Adrenal gland (tissue), 12 donors: Measurements from ENCODE around the gene RNF5. TPM values are rescaled to one million over a fixed set of nuclear protein-coding genes. Genes with fewer than 3 reads are reported as not detected.
"Not testable (repeated sequence)": the region's sequence is repeated elsewhere in the genome, so short reads cannot be mapped to it uniquely, and the experiment has no call there.

ENCODE experiments used
- DNase-seq, 7 donors: peaks; one replicate each; pipeline ENCODE4 v3.0.0-alpha.2; 2019 to 2020
- H3K27ac ChIP-seq, 5 donors: fragments of 200-600 bp; sonication (generic) in 4 of 5; 1 replicate in 3 of 5; 2 replicates in 2 of 5; pipeline versions ENCODE4 v1.5.1 to v1.8.0; 2016 to 2020; ENCODE audit warnings: mild to moderate bottlenecking in 1 of 5
- H3K27me3 ChIP-seq: fragments of 200-600 bp; 2 replicates; pipeline ENCODE4 v1.8.0; 2021
- H3K36me3 ChIP-seq, 2 donors: fragments of 200-600 bp; replicated peaks in 1 of 2; 1 replicate in 1 of 2; 2 replicates in 1 of 2; pipeline versions ENCODE4 v1.5.1 to v1.8.0; 2018 to 2022
- H3K4me1 ChIP-seq, 2 donors: fragments of 200-600 bp; replicated peaks in 1 of 2; 1 replicate in 1 of 2; 2 replicates in 1 of 2; pipeline versions ENCODE4 v1.5.1 to v1.8.0; 2018 to 2021
- H3K4me3 ChIP-seq, 4 donors: fragments of 200-600 bp; sonication (generic) in 3 of 4; one replicate each; pipeline ENCODE4 v1.5.1; 2016 to 2018
- H3K9me3 ChIP-seq, 3 donors: fragments of 200-600 bp; sonication (generic) in 1 of 3; replicated peaks in 1 of 3; 1 replicate in 2 of 3; 2 replicates in 1 of 3; pipeline versions ENCODE4 v1.5.1 to v1.8.0; 2016 to 2021
- POLR2A ChIP-seq, 2 donors: fragments of 450-650 bp; IDR thresholded peaks; one replicate each; pipeline ENCODE4 v1.6.1; 2017; ENCODE audit warnings: antibody characterized with exemption in 2 of 2, mild to moderate bottlenecking in 2 of 2, moderate library complexity in 1 of 2
- WGBS, 4 donors: extraction: QIAGEN DNeasy Blood & Tissue Kit in 2 of 4; methylation state at CpG; one replicate each; pipeline versions ENCODE4 v1.1.5 to v1.1.7; 2013 to 2017; 5-methylcytosine and 5-hydroxymethylcytosine counted together
- intact Hi-C, 2 donors: fragments of 100-400 bp; cut with DNase I; formaldehyde crosslinking; loops; one replicate each; pipeline versions ENCODE4 v1.14.1 to v1.15.0; 2022 to 2023
- polyA plus RNA-seq, 3 donors: library from polyadenylated mRNA; stranded (reverse); fragments of 200-250 nt in 2 of 3; fragments of 350-450 nt in 1 of 3; fragmentation: Illumina TruSeq in 1 of 3; extraction: RNeasy Lipid Tissue Mini Kit (QIAGEN cat#74804) in 1 of 3; gene quantifications; one replicate each; pipeline ENCODE4 v1.2.3, GENCODE V29; 2013 to 2014
- total RNA-seq, 9 donors: library from RNA; depleted of rRNA in 4 of 9; stranded (reverse); fragments of >200 nt in 4 of 9; fragments of 120-200 nt in 1 of 9; fragmentation: NEBNext Ultra II Directional in 1 of 9; extraction: Animal tissue kit (Norgen Biotek cat#: 25700) in 1 of 9; gene quantifications; one replicate each; pipeline versions ENCODE4 v1.1.0 to v1.2.4, GENCODE V29; 2013 to 2023
- TF ChIP-seq, protein P1 (sequence below), 6 experiments: fragments of 450-650 bp in 4 of 6; fragments of 200-600 bp in 2 of 6; sonication (generic) in 1 of 6; IDR thresholded peaks; 1 replicate in 5 of 6; 2 replicates in 1 of 6; pipeline versions ENCODE4 v1.5.1 to v1.8.0; 2016 to 2021; ENCODE audit warnings: antibody characterized with exemption in 6 of 6, mild to moderate bottlenecking in 2 of 6, moderate library complexity in 1 of 6
- donor health status: healthy with polysubstance abuse.
- donor health status: Bipolar disorder and iron deficiency.
- donor health status: DM: yes; HTN: yes; CAD: no.
- donor health status: DM: no; HTN: no; CAD: no.
- donor health status: DM: no; HTN: no; CAD: no.
- donor health status: DM: yes; HTN: yes; CAD: no.

The RNF5 gene
- total and polyA plus RNA-seq, 12 donors: 47.2 to 146 (median 110) TPM

DNA sequence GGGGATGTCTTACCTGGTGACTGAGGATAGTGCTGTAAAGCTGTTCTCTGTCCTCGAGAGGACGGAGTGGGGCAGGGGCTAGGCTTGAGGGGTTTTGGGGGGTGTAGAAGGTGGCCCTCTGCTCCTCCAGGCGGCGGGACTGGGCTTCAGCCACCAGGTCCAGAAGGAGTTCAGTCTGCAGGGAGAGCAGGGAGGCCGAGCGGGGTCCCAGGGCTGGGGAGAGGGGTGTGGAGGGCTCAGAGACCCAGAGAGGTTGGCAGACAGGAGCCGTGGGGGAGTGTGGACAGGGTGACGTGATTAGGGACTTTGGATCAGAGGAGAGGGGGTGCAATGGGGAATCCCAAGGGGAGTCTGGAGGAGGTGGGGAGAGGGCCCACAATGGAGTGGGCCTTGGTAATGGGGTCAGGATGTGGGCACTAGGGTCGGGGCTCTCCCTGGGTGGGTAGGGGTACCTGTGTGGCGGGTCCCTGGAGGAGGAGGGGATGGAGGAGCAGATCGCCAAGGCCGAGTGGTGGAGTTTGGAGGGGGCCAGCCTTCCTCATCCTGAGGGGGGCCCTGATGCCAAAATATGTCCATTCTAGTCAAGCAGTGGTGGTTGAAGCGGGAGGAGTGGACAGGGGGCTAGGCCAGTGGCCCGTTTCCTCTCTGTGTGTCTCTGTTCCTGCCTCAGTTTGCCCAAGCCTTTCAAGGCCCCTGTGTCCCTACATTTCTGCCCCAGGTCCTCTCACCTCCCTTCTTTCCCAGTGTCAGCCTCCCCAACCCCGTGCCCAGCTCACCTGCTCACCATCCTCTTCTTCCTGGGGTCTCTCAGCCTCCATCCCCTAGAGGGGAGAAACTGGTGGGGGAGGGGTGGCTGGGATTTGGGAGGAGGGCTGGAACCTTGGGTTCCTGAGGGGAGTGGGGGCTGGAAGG, 13.7 kb downstream of the RNF5 start:
- Histone ChIP-seq H3K27me3 (no peaks in the 10 kb centered on the region), H3K4me1 (peaks cover 22 to 48% of the 10 kb centered on the region in 2 donors), H3K9me3 (no peaks in the 10 kb centered on the region), H3K27ac (peak overlapping the region in 3 of 5 donors; percentile 33 to 94 (median 79)), H3K4me3 (peak overlapping the region in 1 of 4 donors; percentile 29), H3K36me3 (peaks cover 0 to 12% of the 10 kb centered on the region in 2 donors)
- TF ChIP-seq POLR2A (IDR thresholded peaks at IDR 0.05): no peak
- TF ChIP-seq, protein P1, sequence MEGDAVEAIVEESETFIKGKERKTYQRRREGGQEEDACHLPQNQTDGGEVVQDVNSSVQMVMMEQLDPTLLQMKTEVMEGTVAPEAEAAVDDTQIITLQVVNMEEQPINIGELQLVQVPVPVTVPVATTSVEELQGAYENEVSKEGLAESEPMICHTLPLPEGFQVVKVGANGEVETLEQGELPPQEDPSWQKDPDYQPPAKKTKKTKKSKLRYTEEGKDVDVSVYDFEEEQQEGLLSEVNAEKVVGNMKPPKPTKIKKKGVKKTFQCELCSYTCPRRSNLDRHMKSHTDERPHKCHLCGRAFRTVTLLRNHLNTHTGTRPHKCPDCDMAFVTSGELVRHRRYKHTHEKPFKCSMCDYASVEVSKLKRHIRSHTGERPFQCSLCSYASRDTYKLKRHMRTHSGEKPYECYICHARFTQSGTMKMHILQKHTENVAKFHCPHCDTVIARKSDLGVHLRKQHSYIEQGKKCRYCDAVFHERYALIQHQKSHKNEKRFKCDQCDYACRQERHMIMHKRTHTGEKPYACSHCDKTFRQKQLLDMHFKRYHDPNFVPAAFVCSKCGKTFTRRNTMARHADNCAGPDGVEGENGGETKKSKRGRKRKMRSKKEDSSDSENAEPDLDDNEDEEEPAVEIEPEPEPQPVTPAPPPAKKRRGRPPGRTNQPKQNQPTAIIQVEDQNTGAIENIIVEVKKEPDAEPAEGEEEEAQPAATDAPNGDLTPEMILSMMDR (IDR thresholded peaks at IDR 0.05): no peak
- 65 to 73% (median 71%) methylated on average over 13 to 15 of the region's 15 CpGs for WGBS, 4 donors
- intact Hi-C loops: loop anchor here in 1 of 2 donors (5.0 kb wide), 1 partner anchor 80 kb away; no protein-coding TSS in a partner anchor
- DNase-seq: peak in 2 of 7 donors; percentile 27

DNA sequence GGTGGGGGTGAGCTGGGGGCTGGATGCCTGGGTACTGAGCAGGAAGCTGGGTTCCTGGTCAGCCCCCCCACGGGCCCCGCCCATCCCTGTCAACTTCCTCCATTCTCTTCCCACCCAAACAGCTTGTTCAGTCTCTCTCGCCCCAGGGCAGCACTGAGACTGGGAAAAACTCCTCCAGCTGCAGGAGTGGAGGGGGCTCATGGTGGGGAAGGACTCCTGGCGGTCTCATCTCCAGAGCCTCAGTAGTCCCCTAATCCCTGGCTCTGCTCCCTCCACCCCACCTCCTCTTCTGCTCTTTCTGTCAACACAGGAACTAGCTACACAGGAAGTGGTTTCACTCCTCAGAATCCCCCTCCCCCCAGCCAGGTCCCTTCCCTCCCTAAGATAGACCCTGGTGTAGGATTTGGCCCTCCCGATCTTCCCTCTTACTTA, 14.4 kb downstream of the RNF5 start, which contains the start of gene GPSM3:
TSS of gene GPSM3 (minus strand) at position 36 of the 432 bp plus-strand sequence. CDS start 130 bp downstream, outside the sequence.
- no peaks in the 10 kb centered on the region for H3K27me3 ChIP-seq
- H3K4me3 ChIP-seq: peak within 1 kb of the TSS in 1 of 4 donors; percentile 29
- H3K4me1 ChIP-seq: peaks cover 22 to 51% of the 10 kb centered on the region in 2 donors
- H3K9me3 ChIP-seq: no peaks in the 10 kb centered on the region
- peaks cover 0 to 6% of the 10 kb centered on the region in 2 donors for H3K36me3 ChIP-seq
- H3K27ac ChIP-seq: peak within 1 kb of the TSS in 3 of 5 donors; percentile 33 to 94 (median 79)
- TF ChIP-seq, protein P1 (IDR thresholded peaks at IDR 0.05): no peak
- no peak for TF ChIP-seq POLR2A (IDR thresholded peaks at IDR 0.05)
- 49 to 64% (median 50%) methylated on average over 3 to 5 of the region's 5 CpGs for WGBS, 4 donors
- peak in 4 of 7 donors; percentile 22 to 50 (median 48) for DNase-seq
- intact Hi-C loops: loop anchor here in 1 of 2 donors (5.0 kb wide), 1 partner anchor 80 kb away; no protein-coding TSS in a partner anchor

DNA sequence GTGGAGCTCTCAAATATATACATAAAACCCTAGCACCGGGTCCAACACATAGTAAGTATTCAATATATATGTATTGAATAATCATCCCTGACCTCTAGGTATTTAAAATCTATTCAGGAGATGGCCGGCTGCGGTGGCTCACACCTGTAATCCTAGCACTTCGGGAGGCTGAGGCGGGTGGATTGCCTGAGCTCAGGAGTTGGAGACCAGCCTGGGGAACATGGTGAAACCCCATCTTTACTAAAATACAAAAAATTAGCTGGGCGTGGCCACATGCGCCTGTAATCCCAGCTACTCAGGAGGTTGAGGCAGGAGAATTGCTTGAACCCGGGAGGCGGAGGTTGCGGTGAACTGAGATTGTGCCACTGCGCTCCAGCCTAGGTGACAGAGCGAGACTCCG, 14.9 kb downstream of the RNF5 start:
- Histone ChIP-seq H3K27ac (peak overlapping the region in 3 of 5 donors; percentile 33 to 94 (median 79)), H3K4me1 (peaks cover 21 to 47% of the 10 kb centered on the region in 2 donors)
- 79 to 84% (median 83%) methylated on average over 13 of the region's 13 CpGs for WGBS, 4 donors
- not testable (repeated sequence) for H3K27me3 ChIP-seq, H3K9me3 ChIP-seq, H3K4me3 ChIP-seq, H3K36me3 ChIP-seq
- intact Hi-C loops: loop anchor here in 1 of 2 donors (5.0 kb wide), 1 partner anchor 81 kb away; no protein-coding TSS in a partner anchor
- DNase-seq: peak in 1 of 7 donors; percentile 16

DNA sequence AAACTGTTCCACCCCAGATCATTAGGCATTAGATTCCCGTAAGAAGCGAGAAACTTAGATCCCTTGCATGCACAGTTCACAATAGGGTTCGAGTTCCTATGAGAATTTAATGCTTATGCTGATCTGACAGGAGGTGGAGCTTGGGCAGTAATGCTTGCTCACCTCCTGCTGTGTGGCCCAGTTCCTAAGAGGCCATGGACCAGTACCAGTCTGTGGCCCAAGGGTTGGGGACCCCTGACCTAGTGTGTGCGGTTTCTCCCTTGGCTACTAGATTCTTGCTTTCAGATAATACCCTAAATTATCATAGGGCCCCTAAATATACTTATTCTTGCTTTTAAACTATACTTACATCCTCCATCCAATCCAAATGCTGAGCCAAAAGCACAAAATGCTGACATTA, 16.2 kb downstream of the RNF5 start:
- Histone ChIP-seq H3K27ac (peak overlapping the region in 3 of 5 donors; percentile 90 to 100 (median 98)), H3K27me3 (no peaks in the 10 kb centered on the region), H3K36me3 (no peaks in the 10 kb centered on the region), H3K4me3 (no peak overlapping the region), H3K4me1 (peaks cover 11 to 36% of the 10 kb centered on the region in 2 donors), H3K9me3 (no peaks in the 10 kb centered on the region)
- peak in 1 of 7 donors; percentile 58 for DNase-seq
- TF ChIP-seq POLR2A (IDR thresholded peaks at IDR 0.05): no peak
- TF ChIP-seq, protein P1 (IDR thresholded peaks at IDR 0.05): no peak
- 90 to 95% (median 91%) methylated on average over 4 of the region's 4 CpGs for WGBS, 4 donors
- intact Hi-C loops: loop anchor here in 1 of 2 donors (5.0 kb wide), 1 partner anchor 82 kb away; no protein-coding TSS in a partner anchor
